HepG2 (cell line): ENCODE results near the gene TBC1D32. TPM values are rescaled to one million over a fixed set of nuclear protein-coding genes. Genes with fewer than 3 reads are reported as not detected.

Source experiments
- ATAC-seq: fragments of 200-7000 bp; cut with Tn5 transposase; 3 replicates; pipeline ENCODE4 v1.9.1; 2020; ENCODE audit warnings: mild to moderate bottlenecking, moderate library complexity
- BruUV-seq: library from RNA; stranded (reverse); fragments of 400-500 nt; replicated peaks from 2 replicates; lab custom pipeline; 2021; lab: Mats Ljungman, UMichigan
- CTCF ChIA-PET: fragments of 300-600 bp; formaldehyde crosslinking; extraction: SDS; loops from one replicate; lab custom pipeline; 2021; ENCODE audit warnings: low total read pairs, inconsistent platforms, low intra/inter-chr PET ratio; lab: Yijun Ruan, JAX
- POLR2A ChIA-PET: fragments of 350-600 bp; sonication (Branson Sonifier 250); formaldehyde crosslinking; loops from one replicate; lab custom pipeline; 2020; ENCODE audit warnings: antibody characterized with exemption, inconsistent platforms; lab: Yijun Ruan, JAX
- DNase-seq: peaks from one replicate; pipeline ENCODE4 v3.0.0-alpha.2; 2015; ENCODE audit warnings: low spot score
- FAIRE-seq: peaks from 3 replicates; lab custom pipeline; 2011; peaks lifted over from hg19 to GRCh38; lab: Jason Lieb, UNC
- H2AFZ ChIP-seq: one replicate; pipeline ENCODE4 v1.6.1; 2011; ENCODE audit warnings: low read length, inconsistent platforms
- H3K27ac ChIP-seq: fragments of 300-600 bp; 3 replicates; pipeline ENCODE4 v1.8.0; 2011; ENCODE audit warnings: mixed run types, mild to moderate bottlenecking, mixed read lengths, low read length, inconsistent platforms; ENCODE audit not compliant: insufficient read depth; ENCODE audit errors: extremely low read length
- H3K27me3 ChIP-seq, 2 experiments: fragments of 200-600 bp in 1 of 2; 2 replicates in 1 of 2; 3 replicates in 1 of 2; pipeline versions ENCODE4 v1.6.0 to v1.8.0; 2011; ENCODE audit warnings: low read length in 2 of 2, mild to moderate bottlenecking in 2 of 2, moderate library complexity in 2 of 2, inconsistent platforms in 1 of 2; ENCODE audit not compliant: insufficient read depth in 2 of 2, control insufficient read depth in 1 of 2
- H3K36me3 ChIP-seq, 2 experiments: fragments of 200-600 bp in 1 of 2; replicated peaks in 1 of 2; 2 replicates in 1 of 2; 3 replicates in 1 of 2; pipeline versions ENCODE4 v1.5.1 to v1.8.0; 2011; ENCODE audit warnings: low read length in 2 of 2, inconsistent platforms in 1 of 2; ENCODE audit not compliant: insufficient read depth in 2 of 2, control insufficient read depth in 1 of 2
- H3K4me1 ChIP-seq: 2 replicates; pipeline ENCODE4 v1.5.1; 2012; ENCODE audit warnings: low read length, inconsistent platforms; ENCODE audit not compliant: insufficient read depth
- H3K4me2 ChIP-seq: 2 replicates; pipeline ENCODE4 v1.6.0; 2011; ENCODE audit warnings: low read depth, low read length, inconsistent platforms
- H3K4me3 ChIP-seq, 3 experiments: fragments of 200-600 bp in 1 of 3; sonication (generic), shearing (Covaris generic) in 1 of 3; replicated peaks in 1 of 3; 2 replicates each; pipeline ENCODE4 v1.5.1; 2011 to 2016; ENCODE audit warnings: low read length in 3 of 3, inconsistent platforms in 2 of 3, low read depth in 2 of 3, mild to moderate bottlenecking in 2 of 3, control low read depth in 1 of 3, mixed read lengths in 1 of 3; ENCODE audit not compliant: insufficient read depth in 1 of 3
- H3K79me2 ChIP-seq: one replicate; pipeline ENCODE4 v1.6.1; 2011; ENCODE audit warnings: low read length, inconsistent platforms; ENCODE audit not compliant: insufficient read depth
- H3K9ac ChIP-seq: 2 replicates; pipeline ENCODE4 v1.6.0; 2011; ENCODE audit warnings: mild to moderate bottlenecking, low read depth, low read length, inconsistent platforms; ENCODE audit not compliant: insufficient read depth
- H3K9me3 ChIP-seq: 2 replicates; pipeline ENCODE4 v1.5.1; 2012; ENCODE audit warnings: mild to moderate bottlenecking, low read length
- H4K20me1 ChIP-seq: 2 replicates; pipeline ENCODE4 v1.6.0; 2011; ENCODE audit warnings: inconsistent platforms, mild to moderate bottlenecking, low read length, moderate library complexity; ENCODE audit not compliant: insufficient read depth
- CEBPB ChIP-seq: IDR thresholded peaks from 2 replicates; pipeline ENCODE4 v1.6.1; 2011; ENCODE audit warnings: low read depth, low read length, improper control_type of control experiment, borderline replicate concordance
- FIP1L1 ChIP-seq: fragments of 200-400 bp; formaldehyde crosslinking; IDR thresholded peaks from 2 replicates; pipeline ENCODE4 v1.6.1; 2018; ENCODE audit warnings: low read depth, mild to moderate bottlenecking, low read length, moderate library complexity, borderline replicate concordance; ENCODE audit not compliant: insufficient read depth
- KDM5B ChIP-seq: sonication (generic); formaldehyde crosslinking; IDR thresholded peaks from 2 replicates; pipeline ENCODE4 v1.4.0; 2020; ENCODE audit warnings: missing genetic modification reagents, mild to moderate bottlenecking, borderline replicate concordance
- MED1 ChIP-seq: sonication (generic); formaldehyde crosslinking; IDR thresholded peaks from 2 replicates; pipeline ENCODE4 v1.4.0; 2020; ENCODE audit warnings: missing genetic modification reagents
- NFE2L2 ChIP-seq: fragments of 150-350 bp; IDR thresholded peaks from 2 replicates; pipeline ENCODE4 v1.6.1; 2014; ENCODE audit warnings: low read length
- WGBS: methylation state at CpG from one replicate; pipeline ENCODE4 v1.1.6; 2017; ENCODE audit warnings: low lambda C conversion rate; 5-methylcytosine and 5-hydroxymethylcytosine counted together
- in situ Hi-C: cut with HindIII; loops from 2 replicates; pipeline ENCODE4 v1.10.0; 2017; ENCODE audit warnings: low pct_unique_long_range_greater_than_20kb; ENCODE audit not compliant: extremely low pct_ligation_motif_present
- intact Hi-C: fragments of 100-400 bp; cut with micrococcal nuclease; formaldehyde crosslinking; loops from one replicate; pipeline ENCODE4 v1.10.0; 2022; ENCODE audit not compliant: unreplicated experiment
- polyA plus RNA-seq, 8 experiments: library from polyadenylated mRNA; depleted of rRNA in 3 of 8; stranded (reverse) in 7 of 8; unstranded in 1 of 8; fragments of >200 nt; fragmentation: Illumina TruSeq in 4 of 8; extraction: Trizol in 4 of 8; gene quantifications; 2 replicates each; pipeline versions ENCODE4 v1.2.1 to v1.2.3, GENCODE V29; 2011 to 2016; ENCODE audit warnings: low read depth in 4 of 8, missing spikeins in 1 of 8, mixed read lengths in 1 of 8; ENCODE audit not compliant: insufficient read depth in 1 of 8
- total RNA-seq, 5 experiments: library from RNA; depleted of rRNA; stranded (reverse); fragments of >200 nt; fragmentation: Illumina TruSeq; extraction: Trizol; gene quantifications; 2 replicates each; pipeline ENCODE4 v1.2.3, GENCODE V29; 2016; ENCODE audit warnings: low read depth in 1 of 5
- TF ChIP-seq, protein P1 (sequence below): sonication (generic); formaldehyde crosslinking; IDR thresholded peaks from 2 replicates; pipeline ENCODE4 v1.4.0; 2020; ENCODE audit warnings: missing genetic modification reagents

The TBC1D32 gene
- total and polyA plus RNA-seq, 2 of the 13 experiments (the other 11 are each of a cell fraction or from before 2014, with no cell fraction given), result 2.0 to 4.8 TPM

DNA sequence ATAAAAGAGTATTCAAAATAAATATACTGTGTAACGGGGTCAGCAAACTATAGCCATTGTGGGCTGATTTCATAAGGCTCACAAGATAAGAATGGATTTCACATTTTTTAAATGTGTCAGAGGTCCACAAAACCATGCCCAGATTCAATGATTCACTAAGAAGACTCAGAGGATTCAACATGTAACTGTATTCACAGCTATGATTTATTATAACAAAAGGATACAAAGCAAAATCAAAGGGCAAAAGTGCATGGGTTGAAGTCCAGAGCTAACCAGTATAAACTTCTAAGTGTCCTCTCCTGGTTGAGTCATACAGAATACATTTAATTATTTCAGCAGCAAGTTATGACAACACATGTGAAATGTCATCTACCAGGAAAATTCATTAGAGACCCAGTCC is 49.2 kb downstream of the TBC1D32 start:
- no peak overlapping the region for H3K9ac ChIP-seq
- H3K79me2 ChIP-seq, result no peaks in the 10 kb centered on the region
- no peak for TF ChIP-seq NFE2L2
- TF ChIP-seq, protein P1, sequence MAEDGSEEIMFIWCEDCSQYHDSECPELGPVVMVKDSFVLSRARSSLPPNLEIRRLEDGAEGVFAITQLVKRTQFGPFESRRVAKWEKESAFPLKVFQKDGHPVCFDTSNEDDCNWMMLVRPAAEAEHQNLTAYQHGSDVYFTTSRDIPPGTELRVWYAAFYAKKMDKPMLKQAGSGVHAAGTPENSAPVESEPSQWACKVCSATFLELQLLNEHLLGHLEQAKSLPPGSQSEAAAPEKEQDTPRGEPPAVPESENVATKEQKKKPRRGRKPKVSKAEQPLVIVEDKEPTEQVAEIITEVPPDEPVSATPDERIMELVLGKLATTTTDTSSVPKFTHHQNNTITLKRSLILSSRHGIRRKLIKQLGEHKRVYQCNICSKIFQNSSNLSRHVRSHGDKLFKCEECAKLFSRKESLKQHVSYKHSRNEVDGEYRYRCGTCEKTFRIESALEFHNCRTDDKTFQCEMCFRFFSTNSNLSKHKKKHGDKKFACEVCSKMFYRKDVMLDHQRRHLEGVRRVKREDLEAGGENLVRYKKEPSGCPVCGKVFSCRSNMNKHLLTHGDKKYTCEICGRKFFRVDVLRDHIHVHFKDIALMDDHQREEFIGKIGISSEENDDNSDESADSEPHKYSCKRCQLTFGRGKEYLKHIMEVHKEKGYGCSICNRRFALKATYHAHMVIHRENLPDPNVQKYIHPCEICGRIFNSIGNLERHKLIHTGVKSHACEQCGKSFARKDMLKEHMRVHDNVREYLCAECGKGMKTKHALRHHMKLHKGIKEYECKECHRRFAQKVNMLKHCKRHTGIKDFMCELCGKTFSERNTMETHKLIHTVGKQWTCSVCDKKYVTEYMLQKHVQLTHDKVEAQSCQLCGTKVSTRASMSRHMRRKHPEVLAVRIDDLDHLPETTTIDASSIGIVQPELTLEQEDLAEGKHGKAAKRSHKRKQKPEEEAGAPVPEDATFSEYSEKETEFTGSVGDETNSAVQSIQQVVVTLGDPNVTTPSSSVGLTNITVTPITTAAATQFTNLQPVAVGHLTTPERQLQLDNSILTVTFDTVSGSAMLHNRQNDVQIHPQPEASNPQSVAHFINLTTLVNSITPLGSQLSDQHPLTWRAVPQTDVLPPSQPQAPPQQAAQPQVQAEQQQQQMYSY (CRISPR knock-in tag), result no peak
- no peak for TF ChIP-seq MED1
- no peak overlapping the region for H2AFZ ChIP-seq
- CTCF ChIA-PET, result no interaction called here
- H3K27ac ChIP-seq, result no peak overlapping the region
- 56% methylated on average over 1 of the region's 1 CpG for WGBS
- no peak for DNase-seq
- ATAC-seq, result no peak
- no peaks in the 10 kb centered on the region for H4K20me1 ChIP-seq
- in situ Hi-C loops, result no loop called here
- no peak overlapping the region for H3K4me2 ChIP-seq
- H3K36me3 ChIP-seq, result no peaks in the 10 kb centered on the region
- H3K9me3 ChIP-seq, result no peaks in the 10 kb centered on the region
- FAIRE-seq, result no peak
- no TSS peak for BruUV-seq
- intact Hi-C loops, result no loop called here
- no peak overlapping the region for H3K4me3 ChIP-seq
- POLR2A ChIA-PET, result no interaction called here
- no peaks in the 10 kb centered on the region for H3K27me3 ChIP-seq
- no peaks in the 10 kb centered on the region for H3K4me1 ChIP-seq

DNA sequence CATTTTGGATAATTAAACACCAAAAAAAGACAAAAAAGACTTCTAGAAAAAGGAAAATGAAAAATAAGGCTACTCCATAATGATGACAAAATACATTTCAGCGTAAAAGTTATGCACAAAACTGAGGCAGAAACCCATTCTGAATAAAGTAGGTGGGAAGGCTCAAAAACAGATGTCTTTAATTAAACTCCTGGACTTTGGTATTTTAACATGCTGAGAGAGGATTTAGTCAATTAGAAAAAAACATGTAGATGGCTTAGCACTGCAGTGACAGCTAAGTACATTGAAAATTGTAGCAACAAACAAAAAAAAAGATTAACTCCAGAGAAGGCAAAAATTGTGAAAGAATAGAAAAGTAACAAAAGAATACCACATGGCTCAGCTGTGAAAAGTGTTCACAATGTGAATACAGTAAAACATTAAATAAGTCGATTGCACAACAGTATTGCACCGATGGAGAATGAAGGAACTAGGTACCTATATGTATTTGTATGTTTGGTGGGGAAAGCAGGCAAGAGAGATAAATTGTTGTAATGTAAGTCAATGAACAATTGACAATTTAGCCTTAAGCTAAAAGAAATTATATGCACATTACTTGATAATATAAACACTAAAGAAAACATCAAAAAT is 59.5 kb downstream of the TBC1D32 start:
- H3K4me2 ChIP-seq, result no peak overlapping the region
- H3K4me3 ChIP-seq, result no peak overlapping the region
- H3K4me1 ChIP-seq, result no peaks in the 10 kb centered on the region
- H3K9me3 ChIP-seq, result no peaks in the 10 kb centered on the region
- WGBS, result 34% methylated on average over 3 of the region's 3 CpGs
- no peaks in the 10 kb centered on the region for H3K27me3 ChIP-seq
- BruUV-seq, result no TSS peak
- TF ChIP-seq FIP1L1 (no peak), CEBPB (peak; percentile 81), KDM5B (CRISPR knock-in tag) (no peak)
- intact Hi-C loops (no loop called here), in situ Hi-C loops (no loop called here)
- no peak overlapping the region for H3K9ac ChIP-seq
- FAIRE-seq, result no peak
- CTCF ChIA-PET, result no interaction called here
- H4K20me1 ChIP-seq, result no peaks in the 10 kb centered on the region
- POLR2A ChIA-PET, result no interaction called here
- H3K79me2 ChIP-seq, result no peaks in the 10 kb centered on the region
- DNase-seq, result no peak
- H3K27ac ChIP-seq, result no peak overlapping the region
- no peak for ATAC-seq
- no peaks in the 10 kb centered on the region for H3K36me3 ChIP-seq
- no peak overlapping the region for H2AFZ ChIP-seq
